Astrocyte (in vitro differentiated cells and primary cell): ENCODE measurements around the gene SCUBE3.

Experiments used
- EZH2 ChIP-seq: IDR thresholded peaks from 2 replicates; pipeline ENCODE4 v1.6.1; 2012; ENCODE audit warnings: mild to moderate bottlenecking, low read length, inconsistent platforms; ENCODE audit not compliant: insufficient read depth
- TF ChIP-seq, protein P1 (sequence below): IDR thresholded peaks from 2 replicates; pipeline ENCODE4 v1.5.1; 2011; ENCODE audit warnings: low read depth, mild to moderate bottlenecking, inconsistent platforms, low read length, moderate library complexity; ENCODE audit not compliant: insufficient read depth

GRCh38 chr6:35248300-35248699, 34.5 kb downstream of the SCUBE3 start:
- TF ChIP-seq, protein P1, sequence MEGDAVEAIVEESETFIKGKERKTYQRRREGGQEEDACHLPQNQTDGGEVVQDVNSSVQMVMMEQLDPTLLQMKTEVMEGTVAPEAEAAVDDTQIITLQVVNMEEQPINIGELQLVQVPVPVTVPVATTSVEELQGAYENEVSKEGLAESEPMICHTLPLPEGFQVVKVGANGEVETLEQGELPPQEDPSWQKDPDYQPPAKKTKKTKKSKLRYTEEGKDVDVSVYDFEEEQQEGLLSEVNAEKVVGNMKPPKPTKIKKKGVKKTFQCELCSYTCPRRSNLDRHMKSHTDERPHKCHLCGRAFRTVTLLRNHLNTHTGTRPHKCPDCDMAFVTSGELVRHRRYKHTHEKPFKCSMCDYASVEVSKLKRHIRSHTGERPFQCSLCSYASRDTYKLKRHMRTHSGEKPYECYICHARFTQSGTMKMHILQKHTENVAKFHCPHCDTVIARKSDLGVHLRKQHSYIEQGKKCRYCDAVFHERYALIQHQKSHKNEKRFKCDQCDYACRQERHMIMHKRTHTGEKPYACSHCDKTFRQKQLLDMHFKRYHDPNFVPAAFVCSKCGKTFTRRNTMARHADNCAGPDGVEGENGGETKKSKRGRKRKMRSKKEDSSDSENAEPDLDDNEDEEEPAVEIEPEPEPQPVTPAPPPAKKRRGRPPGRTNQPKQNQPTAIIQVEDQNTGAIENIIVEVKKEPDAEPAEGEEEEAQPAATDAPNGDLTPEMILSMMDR: no peak
- TF ChIP-seq EZH2: no peak
